HG03025 (cell line): Measurements from ENCODE around the gene RUNX1.
A peak's percentile ranks its signal among the peaks of the same experiment; 100 is the strongest.

Experiments
- ATAC-seq: cut with Tn5 transposase; IDR thresholded peaks from one replicate; pipeline ENCODE4 v1.9.1; 2021; ENCODE audit warnings: mild to moderate bottlenecking, moderate library complexity; ENCODE audit not compliant: unreplicated experiment, low FRiP score

Gene RUNX1

DNA sequence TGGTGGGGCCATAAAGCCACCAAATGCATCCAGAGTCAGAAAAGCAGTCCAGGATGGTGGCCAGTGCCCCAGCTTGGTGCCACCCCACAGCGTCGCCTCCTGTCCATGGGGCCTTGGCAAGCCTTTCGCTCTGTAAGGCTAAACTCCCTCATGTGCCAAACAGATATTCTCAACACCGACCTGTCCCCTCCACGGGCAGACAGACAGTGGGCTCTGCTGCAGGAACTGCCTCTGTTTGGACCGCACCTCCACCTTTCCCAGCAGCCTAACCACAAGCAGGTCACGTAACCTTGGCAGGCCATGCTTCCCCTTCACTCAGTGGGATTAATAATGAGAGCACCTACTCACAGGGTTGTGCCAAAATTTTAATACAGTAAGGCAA is 11.7 kb downstream of the RUNX1 start:
- ATAC-seq: no peak

DNA sequence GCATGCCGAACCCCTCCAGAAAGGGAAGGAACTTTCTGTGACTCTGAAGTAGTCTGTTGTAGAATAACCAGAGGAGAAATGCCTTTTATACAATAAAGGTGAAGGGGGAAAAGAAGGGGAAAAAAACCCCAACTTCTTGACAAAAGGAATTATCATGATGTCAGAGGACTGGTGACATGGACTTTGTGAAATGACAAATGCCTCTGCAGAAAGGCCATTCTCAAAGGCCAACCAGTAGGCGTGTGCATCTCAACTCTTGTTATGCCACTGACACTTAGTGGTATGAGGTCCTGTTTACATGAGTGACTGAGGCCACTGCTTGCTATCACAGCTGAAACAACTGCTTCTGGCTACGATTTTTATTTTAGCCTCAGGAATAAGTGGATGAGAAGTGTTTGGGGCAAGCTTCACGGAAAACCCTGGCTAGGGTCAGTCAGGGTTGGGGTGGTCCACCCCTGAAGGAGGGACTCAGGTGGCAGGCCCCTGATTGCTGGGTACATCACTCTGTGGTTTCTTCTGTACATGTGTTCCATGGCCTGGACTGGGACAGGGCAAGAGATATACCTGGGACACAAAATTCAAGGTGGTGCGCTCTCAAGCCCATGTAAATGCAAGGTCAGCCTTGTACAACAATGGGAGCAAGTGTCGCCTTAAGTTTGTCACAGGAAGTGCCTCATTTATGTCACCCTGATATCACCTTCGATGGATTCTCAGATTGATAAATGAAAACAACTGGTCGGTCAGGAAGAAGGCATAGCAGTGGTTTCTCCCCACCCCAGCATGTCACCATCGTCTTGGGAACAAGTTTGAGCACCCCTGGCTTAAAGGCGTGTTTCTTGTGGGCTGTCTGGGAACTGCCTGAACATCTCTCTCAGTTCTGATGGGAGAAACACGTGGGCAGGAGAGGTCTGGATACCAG is 12.4 kb downstream of the RUNX1 start:
- no peak for ATAC-seq

DNA sequence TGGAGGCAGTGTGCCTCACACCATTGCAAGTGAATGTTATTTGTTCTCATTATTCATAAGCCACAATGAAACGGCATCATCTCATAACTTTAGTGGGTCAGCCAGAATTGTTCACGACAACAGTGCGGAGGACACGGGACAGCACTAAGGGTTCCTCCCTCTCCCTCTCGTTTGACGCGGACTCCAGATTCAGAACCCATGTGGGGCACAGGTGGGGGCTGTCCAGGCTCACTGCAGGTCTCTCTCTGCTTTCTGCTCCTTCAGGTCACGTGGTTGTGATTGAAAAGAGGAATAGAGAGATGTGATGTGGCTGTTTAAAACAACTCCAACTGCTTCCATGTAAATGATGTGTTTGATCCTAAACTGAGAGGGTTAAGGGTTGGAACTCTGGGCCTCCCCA is 13.5 kb downstream of the RUNX1 start:
- no peak for ATAC-seq

DNA sequence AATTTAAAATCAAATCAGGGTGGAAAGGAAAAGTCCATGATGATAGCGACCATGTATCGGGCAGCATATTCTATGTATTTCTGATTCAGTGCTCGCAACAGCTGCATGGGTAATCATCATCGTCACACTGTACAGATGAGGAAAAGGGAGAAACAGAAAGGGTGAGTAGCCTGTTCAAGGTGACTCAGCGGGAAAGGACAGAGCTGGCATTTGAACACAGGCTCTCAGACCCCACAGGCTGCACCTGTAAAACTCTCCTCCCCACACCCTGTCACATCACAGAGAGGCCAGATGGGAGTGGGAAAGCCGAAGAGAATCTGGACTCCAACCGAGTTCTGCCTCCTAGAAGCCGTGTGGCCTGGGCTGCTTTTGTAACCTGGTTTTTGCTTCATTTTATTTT is 14.0 kb downstream of the RUNX1 start:
- no peak for ATAC-seq

DNA sequence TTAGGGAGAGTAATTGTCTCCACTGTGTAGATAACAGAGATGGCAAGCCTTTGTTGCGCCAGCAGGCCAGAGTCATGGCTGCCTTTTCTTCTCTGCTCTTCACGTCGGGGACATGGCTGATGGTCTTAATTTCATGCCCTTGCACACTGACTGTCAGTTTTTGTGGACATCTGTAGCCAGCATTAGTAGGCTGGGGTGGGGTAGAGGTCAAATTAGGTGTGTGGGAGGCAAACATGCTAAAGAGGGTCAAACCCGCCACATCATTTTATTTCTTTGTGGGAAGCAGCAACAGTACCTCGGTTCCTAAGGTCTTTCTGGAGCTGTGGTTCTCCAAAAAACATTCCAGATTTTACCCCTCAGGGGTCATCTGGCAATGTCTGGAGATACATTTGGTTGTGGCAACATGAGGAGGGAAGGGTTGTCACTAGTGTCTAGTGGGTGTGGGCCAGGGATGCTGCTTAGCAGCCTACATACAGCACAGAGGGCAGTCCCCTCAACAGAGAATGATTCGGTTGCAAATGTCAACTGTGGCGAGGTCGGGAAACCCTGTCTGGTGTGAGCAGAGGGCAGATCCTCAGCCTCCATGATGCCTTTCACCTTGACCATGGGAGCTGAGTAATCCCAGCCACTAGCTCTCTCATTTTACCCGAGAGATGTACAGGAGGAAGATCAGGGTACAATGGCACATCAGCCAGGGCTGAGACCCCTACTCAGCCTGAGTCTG is 14.7 kb downstream of the RUNX1 start:
- no peak for ATAC-seq

DNA sequence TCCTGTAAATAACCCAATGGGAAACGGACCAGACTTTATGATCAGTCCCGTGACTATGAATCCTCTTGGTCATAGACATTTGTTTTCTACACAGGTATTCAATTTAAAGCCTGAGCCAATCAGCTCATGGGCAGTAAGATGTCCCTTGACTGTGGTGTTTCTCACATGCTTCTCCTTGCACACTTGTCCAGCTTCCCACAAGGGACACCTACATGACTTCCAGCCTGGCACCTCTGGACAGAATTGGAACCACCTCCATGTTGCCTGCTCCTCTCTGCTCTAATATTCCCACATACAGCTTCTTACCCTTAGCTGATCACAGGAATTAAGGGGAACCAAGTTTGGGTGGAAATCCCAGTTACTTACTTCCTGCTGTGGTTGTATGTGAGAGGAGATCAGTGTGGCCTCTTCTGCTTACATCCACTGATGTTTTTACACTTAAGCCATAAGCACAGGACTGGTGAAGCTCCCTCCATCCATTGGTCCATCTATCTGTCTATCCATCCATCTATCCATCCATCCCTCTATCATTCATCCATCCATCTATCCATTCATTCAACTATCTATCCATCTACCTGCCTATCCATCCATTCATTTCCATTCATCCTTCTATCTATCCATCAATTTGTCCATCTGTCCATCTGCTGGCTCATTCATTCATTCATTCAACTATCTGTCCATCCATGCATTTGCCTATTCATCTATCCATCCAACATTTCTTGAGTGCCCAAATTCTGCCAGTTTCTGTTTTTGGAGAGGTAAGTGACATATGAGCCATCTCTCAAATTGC is 16.4 kb downstream of the RUNX1 start:
- ATAC-seq: no peak

DNA sequence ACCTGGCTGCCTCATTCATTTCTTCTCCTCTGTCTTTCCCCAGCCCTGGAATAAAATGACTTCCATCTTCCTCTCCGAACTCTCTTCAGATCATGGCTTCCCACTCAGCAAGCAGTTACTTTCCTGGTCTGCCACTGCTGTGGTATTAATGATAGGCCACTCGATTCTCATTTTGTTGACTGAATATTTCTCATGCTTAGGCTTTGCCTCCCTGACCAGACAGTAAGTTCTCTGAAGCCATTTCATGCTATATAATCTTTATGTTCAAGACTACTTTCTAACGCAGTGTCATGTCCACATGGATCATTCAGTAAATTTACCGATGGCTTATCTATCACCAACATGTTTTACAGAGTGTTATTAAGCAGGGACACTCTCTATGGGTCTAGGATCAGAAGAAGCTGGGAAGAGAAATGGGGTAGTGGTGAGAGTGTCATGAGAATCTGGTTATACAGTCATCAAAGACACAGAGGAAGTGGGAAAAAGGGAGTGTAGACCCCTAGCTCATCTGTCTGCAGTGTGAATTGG is 20.6 kb downstream of the RUNX1 start:
- no peak for ATAC-seq

DNA sequence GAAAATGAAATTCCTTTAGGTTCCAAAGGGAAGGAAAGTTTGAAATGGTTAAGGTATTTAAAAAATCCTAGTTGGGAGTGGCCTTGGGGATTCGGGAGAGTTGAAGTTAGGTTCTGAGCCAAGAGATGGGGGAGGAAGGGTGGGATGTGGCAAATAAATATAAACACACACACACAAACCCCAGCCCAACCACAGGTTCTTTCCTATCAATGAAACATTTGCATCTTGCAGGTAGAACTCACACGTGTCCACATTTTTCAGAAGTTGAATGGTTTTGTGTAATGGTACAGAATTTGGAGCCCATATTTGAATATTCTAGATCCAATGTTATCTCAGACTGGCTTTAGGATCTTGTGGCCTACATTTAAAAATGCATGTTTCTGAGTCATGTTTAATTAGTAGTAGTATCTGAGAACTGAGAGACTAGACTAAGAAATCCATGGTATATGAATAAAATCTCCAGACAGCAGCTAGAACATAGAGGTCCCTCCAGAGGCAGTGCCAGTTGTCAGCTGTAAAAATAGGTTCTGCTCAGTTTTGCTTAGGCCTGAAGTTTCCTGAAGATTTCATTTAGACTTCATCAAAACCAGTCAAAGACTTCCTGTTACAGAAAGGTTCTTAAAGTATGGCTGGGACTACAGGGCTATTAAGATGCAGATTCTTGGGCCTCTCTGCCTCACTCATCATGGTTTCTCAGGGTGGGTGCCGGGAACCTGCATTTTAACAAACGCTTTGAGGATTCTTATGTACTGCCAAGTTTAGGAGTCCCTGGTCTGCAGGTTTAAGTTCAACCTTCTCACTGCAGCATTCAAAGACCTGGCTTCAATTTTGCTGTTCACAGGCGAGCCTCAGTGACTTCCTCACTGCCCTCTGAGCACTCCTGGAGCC is 21.3 kb downstream of the RUNX1 start:
- ATAC-seq: no peak

DNA sequence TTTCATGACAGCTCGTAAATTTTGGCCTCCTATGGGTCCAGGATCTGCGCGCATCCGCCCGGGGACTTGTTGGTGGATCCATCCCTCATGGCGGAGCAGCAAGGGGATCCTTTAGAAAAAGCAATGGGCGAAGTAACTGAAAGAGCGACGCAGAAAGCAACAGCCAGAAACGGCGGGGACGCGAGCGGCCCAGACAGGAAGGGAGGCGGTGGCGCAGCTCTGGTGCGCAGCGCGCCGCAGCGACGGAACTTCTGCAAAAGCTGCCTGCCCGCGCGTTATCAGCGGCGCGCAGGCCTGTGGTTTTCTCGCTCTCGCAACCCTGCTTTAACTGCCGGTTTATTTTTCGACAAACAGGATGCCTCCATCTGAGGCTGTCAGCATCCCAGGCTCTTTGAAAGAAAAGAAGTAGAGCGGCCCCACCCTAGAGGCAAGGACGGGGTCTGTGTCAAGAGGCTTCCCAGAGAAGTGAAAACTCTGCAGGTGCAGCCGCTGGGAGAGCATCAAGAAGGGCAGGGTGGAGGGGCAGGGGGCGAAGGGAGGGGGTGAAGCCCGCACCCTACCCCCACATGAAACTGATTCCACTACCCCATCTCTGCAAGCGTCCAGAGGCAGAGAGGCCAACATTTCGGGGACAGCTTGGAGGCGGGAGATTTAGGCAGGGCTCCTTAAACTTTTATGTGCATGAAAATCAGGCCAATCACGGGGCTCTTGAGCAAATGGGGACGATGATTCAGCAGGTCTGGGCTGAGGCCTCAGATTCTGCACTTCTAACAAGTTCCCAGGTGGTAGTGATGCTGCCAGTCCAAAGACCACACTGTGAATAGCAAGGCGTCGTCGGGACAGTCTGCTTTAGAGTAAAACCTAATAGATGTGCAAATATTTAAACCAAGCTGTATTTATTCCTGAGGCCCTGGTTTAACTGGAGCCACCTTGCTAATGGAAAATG is 22.2 kb downstream of the RUNX1 start:
- peak; percentile 79 for ATAC-seq

DNA sequence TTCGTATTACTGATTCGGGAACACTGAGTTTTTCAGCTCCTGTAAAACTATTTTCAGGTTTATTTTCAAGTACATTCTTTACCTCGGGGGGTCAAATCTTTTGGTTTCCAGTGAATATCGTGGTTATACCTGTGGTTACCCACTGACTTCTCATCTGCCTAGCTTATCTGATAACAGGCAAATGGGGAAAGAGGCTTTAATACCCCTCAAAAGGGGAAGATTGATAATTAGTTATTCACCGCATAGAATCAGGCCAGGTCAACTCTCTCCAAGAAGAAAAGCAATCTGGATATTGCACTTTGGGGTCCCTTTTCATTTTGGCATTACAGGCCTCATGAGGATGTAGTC is 23.0 kb downstream of the RUNX1 start:
- no peak for ATAC-seq

DNA sequence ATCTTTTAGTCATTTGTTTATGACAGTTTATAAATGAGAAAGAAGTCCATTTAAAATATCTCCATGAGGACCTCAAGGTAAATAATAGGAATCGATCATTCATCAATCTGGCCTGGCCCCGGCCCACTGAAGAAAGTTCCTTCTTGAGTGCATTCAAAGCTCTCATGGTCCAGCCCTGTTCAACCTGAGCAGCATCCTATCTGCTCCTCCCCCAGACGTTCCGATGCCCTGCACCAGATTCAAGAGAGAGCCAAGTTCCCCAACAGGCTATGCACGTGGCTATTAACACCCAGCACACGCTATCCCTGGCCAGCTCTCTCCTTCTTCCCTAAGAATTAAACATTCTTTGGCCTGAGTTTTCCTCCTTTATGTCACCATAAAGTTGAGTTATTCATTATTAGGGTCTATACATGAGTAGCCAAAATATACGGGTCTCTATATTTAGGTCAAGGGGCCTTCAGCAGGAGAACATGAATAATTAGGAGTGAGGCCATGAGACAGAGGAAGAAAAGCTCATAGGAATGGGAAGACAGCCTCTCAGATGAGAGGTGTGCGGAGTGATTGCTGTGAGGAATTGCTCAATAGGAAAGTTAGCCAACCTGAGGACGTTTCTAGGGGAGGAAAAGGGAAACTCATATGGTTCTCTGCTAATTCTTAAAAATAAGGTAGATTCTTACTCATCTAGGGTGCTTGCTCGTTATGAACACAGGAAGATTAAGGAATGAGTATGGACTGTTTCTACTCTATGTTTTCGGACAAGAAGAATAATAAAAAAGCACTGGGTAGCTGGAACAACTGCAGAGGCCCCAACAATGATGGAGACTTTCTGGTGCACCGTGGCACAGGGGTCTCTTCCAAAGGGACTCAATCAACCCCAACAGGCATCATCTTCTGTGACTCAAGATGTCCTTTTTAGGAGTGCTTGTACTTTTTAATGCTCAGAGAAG is 23.6 kb downstream of the RUNX1 start:
- ATAC-seq: no peak

DNA sequence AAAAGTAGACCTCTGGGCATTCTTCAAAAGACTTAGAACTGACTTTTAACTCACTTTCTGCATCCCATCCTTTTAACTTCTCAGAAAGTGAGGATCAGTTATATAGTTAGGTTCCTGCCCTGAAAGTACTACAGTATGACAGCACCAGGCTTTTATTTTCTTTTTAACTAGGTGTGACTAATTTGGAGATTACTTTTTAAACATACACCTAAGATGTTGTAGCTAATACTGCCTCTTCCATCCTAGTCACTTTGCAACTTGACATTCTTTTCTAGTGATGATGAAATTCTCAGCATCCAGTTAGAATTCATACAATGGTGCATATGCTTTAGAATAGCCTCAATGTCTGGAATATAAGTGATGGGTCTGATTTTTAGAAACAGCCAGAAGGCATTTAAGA is 24.6 kb downstream of the RUNX1 start:
- no peak for ATAC-seq

DNA sequence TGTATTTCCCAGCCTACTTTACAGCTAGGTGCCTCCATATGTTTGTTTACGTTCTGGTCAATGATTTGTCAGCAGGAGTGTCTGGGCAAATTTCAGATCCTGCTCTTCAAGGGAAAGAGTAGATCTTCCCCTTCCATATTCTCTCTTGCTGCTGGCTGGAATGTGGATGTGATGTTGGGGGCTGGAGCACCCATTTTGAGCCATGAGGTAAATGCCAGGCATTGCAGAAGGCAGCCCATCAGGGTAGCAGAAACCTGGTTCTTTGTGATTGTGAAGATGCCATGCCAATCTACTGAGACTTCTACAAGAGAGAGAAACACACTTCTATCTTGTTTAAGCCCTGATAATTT is 25.1 kb downstream of the RUNX1 start:
- ATAC-seq: no peak

DNA sequence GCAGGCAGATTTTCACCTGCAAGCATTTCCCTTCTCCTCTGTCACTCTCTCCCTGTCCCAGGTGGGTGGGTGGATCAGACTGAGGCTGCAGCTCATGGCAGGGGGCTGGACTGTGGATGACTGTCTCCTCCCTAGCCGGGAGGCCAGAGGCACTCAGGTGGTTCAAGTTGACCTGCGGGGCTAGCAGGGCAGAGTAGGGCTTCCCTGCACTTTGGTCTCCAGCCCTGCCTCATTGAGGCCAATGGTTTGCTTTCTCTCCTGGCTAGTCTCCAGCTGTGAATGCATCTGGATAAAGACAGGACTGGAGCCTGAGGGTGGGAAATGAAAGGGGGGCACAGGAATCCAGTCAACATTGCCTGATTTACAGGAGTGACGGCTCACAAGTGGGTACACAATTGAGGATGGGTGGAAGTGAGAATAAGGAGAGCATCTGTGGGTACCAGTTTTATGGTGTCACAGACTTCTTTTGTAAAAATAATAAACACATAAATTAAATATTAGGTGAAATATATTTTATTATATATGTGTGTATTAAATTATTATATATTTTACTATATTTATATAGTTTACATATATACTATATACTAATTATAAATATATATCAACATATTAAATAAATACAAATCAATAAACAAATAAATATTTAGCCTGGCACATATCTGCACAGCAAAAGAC is 25.6 kb downstream of the RUNX1 start:
- no peak for ATAC-seq

DNA sequence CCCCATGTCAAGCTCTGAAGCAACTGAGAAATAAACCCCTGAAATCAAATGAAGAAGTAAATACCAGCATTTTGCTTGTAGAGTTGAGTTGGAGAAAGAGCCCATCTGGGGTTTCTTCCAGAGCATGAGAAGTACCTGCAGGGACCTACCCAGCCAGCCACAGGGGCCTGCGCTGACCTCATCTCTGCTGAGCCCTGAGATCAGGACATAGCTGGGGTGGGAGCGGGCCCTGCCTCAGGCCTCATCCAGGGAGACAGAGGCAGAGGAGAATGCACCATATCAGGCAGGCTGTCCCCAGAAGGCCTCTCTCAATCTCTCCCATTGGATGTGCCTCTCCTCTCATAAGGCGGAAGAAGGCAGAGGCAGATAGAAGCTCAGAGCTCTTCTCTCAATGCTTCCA is 27.6 kb downstream of the RUNX1 start:
- no peak for ATAC-seq

DNA sequence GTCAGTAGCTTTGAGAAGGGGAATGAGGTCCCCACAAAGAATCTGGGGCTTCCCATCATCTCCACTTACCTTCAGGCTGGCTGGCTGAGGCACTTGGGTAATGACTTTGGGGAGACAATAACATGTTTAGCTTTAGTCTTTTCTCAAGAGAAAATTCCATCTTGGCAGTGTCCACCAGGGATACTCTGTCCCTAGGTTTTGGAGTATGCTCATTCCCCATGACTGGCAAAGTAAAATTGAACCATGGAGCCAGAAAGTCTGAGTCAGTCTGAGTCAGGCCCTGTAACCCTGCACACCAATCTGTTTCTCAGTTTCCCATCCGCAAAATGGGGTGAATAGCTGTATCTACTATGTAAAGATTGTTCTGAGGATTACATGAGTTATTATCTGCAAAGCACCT is 28.2 kb downstream of the RUNX1 start:
- no peak for ATAC-seq

DNA sequence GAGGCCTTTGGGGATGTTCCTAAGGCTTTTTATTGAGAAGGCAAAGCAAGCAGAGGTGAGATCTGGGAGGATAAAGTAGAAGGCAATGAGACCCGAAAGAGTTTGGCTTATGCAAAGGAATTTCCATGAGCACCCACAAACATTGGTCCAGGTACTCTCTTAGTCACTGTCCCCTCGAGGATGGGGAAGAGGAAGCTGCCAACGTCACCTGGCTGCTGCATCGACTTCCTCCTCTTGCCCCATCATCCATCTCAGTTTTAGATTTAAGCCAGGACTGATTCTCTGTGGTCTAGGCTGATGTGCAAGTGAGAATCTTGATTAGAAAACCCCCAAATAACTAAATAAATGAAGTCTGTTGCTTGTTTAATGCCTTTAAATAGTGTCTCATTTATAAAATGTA is 28.7 kb downstream of the RUNX1 start:
- no peak for ATAC-seq
